NCI-H510A treated with DMSO at 0.1 percent for 48 hours (cell line): ENCODE measurements around the gene YEATS4.
"Not testable (repeated sequence)": the region's sequence is repeated elsewhere in the genome, so short reads cannot be mapped to it uniquely, and the experiment has no call there.

Source experiments
- DNase-seq: peaks from one replicate; lab custom pipeline; 2025; lab: John Stamatoyannopoulos, UW

Gene YEATS4

GRCh38 chr12:69359531-69360347 is at the start of gene YEATS4:
TSS of gene YEATS4 (plus strand) at chr12:69359743. CDS start at chr12:69359973, 230 bp downstream.
- DNase-seq = peak; percentile 98

GRCh38 chr12:69313209-69313608 is 46.3 kb upstream of the YEATS4 start:
- DNase-seq = no peak

- not testable (repeated sequence) for DNase-seq
These were observed 42.8 kb upstream of the YEATS4 start for GRCh38 chr12:69316784-69317183.

- DNase-seq = not testable (repeated sequence)
These were observed 42.3 kb upstream of the YEATS4 start for GRCh38 chr12:69317233-69317632.

GRCh38 chr12:69318225-69318624 is 41.3 kb upstream of the YEATS4 start:
- no peak for DNase-seq

- DNase-seq = no peak
These were observed 38.2 kb upstream of the YEATS4 start for GRCh38 chr12:69321351-69321750.

GRCh38 chr12:69324797-69325466 is 34.6 kb upstream of the YEATS4 start:
- DNase-seq = no peak

- DNase-seq = no peak
These were observed 31.1 kb upstream of the YEATS4 start for GRCh38 chr12:69328426-69328825.

GRCh38 chr12:69329669-69330428 is 29.7 kb upstream of the YEATS4 start:
- no peak for DNase-seq

GRCh38 chr12:69330475-69331473 is 28.8 kb upstream of the YEATS4 start:
- DNase-seq = peak; percentile 86

GRCh38 chr12:69331519-69331908 is 28.0 kb upstream of the YEATS4 start:
- peak; percentile 75 for DNase-seq

- no peak for DNase-seq
These were observed 27.4 kb upstream of the YEATS4 start for GRCh38 chr12:69331909-69332684.

- no peak for DNase-seq
These were observed 26.7 kb upstream of the YEATS4 start for GRCh38 chr12:69332815-69333358.

- no peak for DNase-seq
These were observed 25.4 kb upstream of the YEATS4 start for GRCh38 chr12:69334158-69334557.

GRCh38 chr12:69337311-69338090 is 22.0 kb upstream of the YEATS4 start:
- no peak for DNase-seq

- no peak for DNase-seq
These were observed 21.3 kb upstream of the YEATS4 start for GRCh38 chr12:69338120-69338859.

GRCh38 chr12:69338936-69339335 is 20.6 kb upstream of the YEATS4 start:
- DNase-seq = no peak

- DNase-seq = no peak
These were observed 19.5 kb upstream of the YEATS4 start for GRCh38 chr12:69339999-69340398.

GRCh38 chr12:69341328-69341727 is 18.2 kb upstream of the YEATS4 start:
- DNase-seq = no peak
